ENCODE measurements around the gene CYB561D2.

CYB561D2 gene

DNA sequence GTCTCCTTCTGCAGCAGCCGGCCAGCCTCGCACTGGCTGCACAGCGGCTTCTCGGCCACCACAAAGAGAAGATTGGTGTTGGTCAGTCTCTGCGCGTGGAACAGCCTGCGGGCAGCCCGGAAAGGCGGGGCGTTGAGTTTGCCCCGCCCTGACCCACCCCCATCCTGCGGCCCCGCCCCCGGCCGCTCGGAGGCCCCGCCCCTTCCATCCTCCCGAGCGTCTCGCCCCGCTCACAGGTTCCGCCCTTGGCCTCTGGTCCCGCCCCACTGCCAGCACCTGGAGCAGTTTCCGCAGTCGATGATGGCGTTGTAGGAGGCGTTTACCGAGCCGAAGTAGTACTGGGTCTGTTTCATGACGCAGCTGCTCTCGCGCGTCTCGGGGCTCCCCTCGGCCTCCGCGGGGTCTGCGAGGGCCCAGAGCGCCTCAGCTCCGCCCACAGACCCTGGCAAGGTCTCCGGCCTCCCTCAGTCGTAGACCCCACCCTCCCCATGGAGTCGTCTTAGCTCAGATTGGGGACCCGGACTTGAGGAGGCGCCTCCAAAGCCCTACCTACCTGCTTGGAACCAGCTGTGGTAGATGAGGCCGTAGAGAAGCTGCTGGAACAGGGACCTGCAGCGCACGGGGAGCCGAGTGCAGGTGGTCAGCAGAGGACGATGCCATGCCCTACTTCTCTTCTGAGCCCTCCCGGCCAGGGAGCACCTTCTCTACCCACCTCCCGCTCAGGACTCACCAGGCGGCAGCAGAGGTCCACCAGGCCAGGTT is 14.6 kb downstream of the CYB561D2 start:
- TF ChIP-seq, protein P1, sequence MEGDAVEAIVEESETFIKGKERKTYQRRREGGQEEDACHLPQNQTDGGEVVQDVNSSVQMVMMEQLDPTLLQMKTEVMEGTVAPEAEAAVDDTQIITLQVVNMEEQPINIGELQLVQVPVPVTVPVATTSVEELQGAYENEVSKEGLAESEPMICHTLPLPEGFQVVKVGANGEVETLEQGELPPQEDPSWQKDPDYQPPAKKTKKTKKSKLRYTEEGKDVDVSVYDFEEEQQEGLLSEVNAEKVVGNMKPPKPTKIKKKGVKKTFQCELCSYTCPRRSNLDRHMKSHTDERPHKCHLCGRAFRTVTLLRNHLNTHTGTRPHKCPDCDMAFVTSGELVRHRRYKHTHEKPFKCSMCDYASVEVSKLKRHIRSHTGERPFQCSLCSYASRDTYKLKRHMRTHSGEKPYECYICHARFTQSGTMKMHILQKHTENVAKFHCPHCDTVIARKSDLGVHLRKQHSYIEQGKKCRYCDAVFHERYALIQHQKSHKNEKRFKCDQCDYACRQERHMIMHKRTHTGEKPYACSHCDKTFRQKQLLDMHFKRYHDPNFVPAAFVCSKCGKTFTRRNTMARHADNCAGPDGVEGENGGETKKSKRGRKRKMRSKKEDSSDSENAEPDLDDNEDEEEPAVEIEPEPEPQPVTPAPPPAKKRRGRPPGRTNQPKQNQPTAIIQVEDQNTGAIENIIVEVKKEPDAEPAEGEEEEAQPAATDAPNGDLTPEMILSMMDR (conservative IDR thresholded peaks at IDR 0.05; ENCODE audit: control insufficient read depth, insufficient read depth, low read depth, low read length): no peak
- DNase-seq (ENCODE audit: low read depth): peak; percentile 39
- H3K4me3 ChIP-seq (ENCODE audit: control insufficient read depth, low read depth, low read length): peak overlapping the region; percentile 44

DNA sequence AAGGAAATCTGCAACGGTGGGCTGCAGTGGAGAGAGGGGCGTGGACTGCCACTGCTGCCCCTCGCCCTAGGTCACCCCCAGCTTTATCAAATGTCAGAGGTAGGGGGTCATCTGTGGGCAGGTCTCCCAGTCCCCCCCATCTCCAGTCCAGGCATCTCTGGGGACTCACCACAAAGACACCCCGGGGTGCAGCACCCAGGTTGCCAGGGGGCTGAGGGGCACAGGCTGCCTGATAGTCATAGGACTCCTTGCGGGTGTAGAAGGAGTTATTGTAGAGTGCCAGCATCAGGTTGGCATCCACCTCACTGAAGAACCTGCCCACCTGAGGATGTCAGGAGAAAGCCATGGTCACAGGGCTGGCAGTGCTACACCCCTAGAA is 15.2 kb downstream of the CYB561D2 start:
- no peak overlapping the region for H3K4me3 ChIP-seq (ENCODE audit: control insufficient read depth, low read depth, low read length)
- TF ChIP-seq, protein P1 (conservative IDR thresholded peaks at IDR 0.05; ENCODE audit: control insufficient read depth, insufficient read depth, low read depth, low read length): no peak

DNA sequence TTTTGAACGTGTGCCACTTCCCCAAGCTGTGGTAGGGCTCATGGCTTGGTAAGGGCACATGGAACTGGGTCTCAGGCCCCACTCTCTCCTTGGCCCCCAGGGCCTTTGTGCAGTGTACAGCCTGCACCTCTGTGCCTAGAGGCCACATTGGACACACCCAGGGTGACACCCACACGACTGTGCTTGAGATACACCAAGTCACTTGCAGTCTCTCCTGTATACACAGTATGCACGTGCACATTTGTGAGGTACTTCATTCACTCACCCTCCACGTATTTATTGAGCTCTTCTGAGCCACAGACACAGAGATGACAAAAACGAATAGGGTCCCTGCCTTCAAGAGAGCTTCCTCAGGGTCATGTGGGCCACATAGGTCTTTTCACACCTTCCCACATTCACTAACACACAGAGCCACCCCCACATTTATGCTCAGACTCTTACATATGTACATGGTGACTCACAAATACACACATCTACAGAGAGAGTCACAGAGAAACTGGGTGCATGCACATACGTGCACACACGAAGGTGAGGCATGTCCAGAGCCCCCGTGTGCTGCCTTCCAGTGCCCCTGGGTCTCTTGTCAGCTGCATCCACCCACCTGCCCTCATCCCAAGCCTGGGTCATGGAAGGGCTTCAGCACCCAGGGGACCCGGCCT is 18.5 kb downstream of the CYB561D2 start:
- TF ChIP-seq, protein P1 (conservative IDR thresholded peaks at IDR 0.05; ENCODE audit: control insufficient read depth, insufficient read depth, low read depth, low read length): no peak

More for the DNA sequence above, 15.2 kb downstream of the CYB561D2 start:
- DNase-seq (ENCODE audit: low read depth): no peak

DNA sequence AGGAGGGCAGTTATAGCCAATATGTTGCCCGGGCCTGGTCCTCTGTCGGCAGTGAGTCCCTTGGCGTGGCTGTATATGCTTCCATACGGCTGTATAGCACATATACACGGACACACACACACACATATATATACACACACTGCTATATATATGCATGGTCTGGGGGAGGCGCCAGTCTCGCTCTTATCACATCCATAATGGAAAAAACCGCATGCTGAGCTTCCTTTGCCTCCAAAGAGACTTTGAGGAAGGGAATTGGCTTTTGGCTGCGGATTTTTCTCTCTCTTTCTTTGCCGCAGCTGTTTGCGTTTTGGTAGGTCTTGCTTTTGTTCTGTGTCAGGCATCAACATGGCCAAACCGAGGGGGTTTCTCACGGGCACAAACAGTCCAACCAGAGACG is 19.9 kb downstream of the CYB561D2 start:
- TF ChIP-seq, protein P1 (conservative IDR thresholded peaks at IDR 0.05; ENCODE audit: control insufficient read depth, insufficient read depth, low read depth, low read length): no peak
- no peak overlapping the region for H3K4me3 ChIP-seq (ENCODE audit: control insufficient read depth, low read depth, low read length)
- peak; percentile 20 for DNase-seq (ENCODE audit: low read depth)

More for the DNA sequence above, 18.5 kb downstream of the CYB561D2 start:
- DNase-seq (ENCODE audit: low read depth): no peak
- H3K4me3 ChIP-seq (ENCODE audit: control insufficient read depth, low read depth, low read length): no peak overlapping the region

DNA sequence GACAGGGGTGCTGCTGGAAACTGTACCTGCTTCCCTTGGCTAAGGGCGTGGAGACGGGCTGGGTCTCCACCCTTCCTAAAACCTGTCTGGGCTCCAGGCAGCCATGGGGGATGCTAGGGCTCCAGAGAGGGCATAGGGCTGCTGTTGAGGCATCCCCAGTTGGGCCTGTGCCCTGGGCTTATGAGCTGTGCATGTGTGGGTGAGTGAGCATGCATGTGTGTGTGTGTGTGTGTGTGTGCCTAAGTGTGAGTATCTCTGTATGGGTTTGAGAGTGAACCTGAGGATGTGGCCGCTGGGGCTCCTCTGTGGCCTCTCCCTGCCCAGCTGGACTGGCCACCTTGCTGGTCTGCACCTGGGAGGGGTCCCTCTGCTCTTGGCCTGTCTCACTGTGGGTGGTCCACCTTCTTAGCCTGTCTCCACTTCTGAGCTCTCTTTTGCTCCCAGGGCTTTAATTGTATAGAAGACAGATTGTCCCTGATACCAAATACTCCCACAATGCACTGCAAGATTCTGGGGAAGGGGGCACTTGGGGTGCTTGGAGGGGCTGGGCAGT is 20.5 kb downstream of the CYB561D2 start:
- DNase-seq (ENCODE audit: low read depth): peak; percentile 58
- TF ChIP-seq, protein P1 (conservative IDR thresholded peaks at IDR 0.05; ENCODE audit: control insufficient read depth, insufficient read depth, low read depth, low read length): no peak

DNA sequence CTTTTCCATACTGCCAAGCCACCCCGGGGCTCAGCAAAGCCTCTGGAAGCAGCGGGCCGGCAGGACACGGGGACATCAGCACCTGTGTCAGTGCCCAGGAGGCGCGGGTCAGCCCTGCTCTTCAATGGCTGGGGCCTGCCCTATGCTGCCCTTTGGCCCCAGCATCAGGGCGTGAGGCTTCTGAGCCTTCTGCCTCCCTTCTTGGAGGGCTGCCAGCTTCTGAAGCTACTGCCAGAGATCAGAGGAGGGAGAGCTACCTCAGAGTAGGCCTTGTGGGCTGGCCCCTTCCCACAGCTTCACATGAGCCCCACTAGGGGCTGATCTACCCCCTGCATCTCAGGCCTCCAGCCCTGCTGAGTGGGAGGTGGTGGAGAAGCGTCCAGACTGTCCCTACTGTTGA is 21.7 kb downstream of the CYB561D2 start:
- TF ChIP-seq, protein P1 (conservative IDR thresholded peaks at IDR 0.05; ENCODE audit: control insufficient read depth, insufficient read depth, low read depth, low read length): no peak
- no peak overlapping the region for H3K4me3 ChIP-seq (ENCODE audit: control insufficient read depth, low read depth, low read length)
- no peak for DNase-seq (ENCODE audit: low read depth)

More for the DNA sequence above, 20.5 kb downstream of the CYB561D2 start:
- no peak overlapping the region for H3K4me3 ChIP-seq (ENCODE audit: control insufficient read depth, low read depth, low read length)

Measured in fibroblast of mammary gland (primary cell).